GM12878 (cell line): Measurements from ENCODE around the gene FSHB. TPM values are rescaled to one million over a fixed set of nuclear protein-coding genes. Genes with fewer than 3 reads are reported as not detected.

Source experiments
- ATAC-seq: fragments of 200-7000 bp; cut with Tn5 transposase; 3 replicates; pipeline ENCODE4 v1.9.1; 2020; ENCODE audit warnings: mild to moderate bottlenecking, moderate library complexity
- BruUV-seq: library from RNA; stranded (reverse); fragments of 400-500 nt; replicated peaks from 2 replicates; lab custom pipeline; 2021; lab: Mats Ljungman, UMichigan
- CTCF ChIA-PET: fragments of 300-600 bp; sonication (Branson Sonifier 250); formaldehyde crosslinking; extraction: SDS; loops from one replicate; lab custom pipeline; 2021; ENCODE audit warnings: inconsistent platforms; lab: Yijun Ruan, JAX
- POLR2A ChIA-PET: fragments of 350-600 bp; formaldehyde crosslinking; extraction: SDS; loops from one replicate; lab custom pipeline; 2021; ENCODE audit warnings: inconsistent platforms; lab: Charles Lee
- RAD21 ChIA-PET: fragments of 300-600 bp; sonication (Branson Sonifier 250); formaldehyde crosslinking; loops from one replicate; lab custom pipeline; 2023; ENCODE audit warnings: antibody characterized with exemption; ENCODE audit not compliant: unreplicated experiment; lab: Charles Lee
- SMC1A ChIA-PET: fragments of 300-600 bp; sonication (Branson Sonifier 250); formaldehyde crosslinking; loops from one replicate; lab custom pipeline; 2023; ENCODE audit not compliant: unreplicated experiment, uncharacterized antibody; lab: Charles Lee
- DNase-seq: peaks from one replicate; pipeline ENCODE4 v3.0.0-alpha.2; 2011; ENCODE audit warnings: low read depth, low spot score
- FAIRE-seq: peaks from 3 replicates; lab custom pipeline; 2011; peaks lifted over from hg19 to GRCh38; lab: Jason Lieb, UNC
- H2AFZ ChIP-seq: 2 replicates; pipeline ENCODE4 v1.6.0; 2011; ENCODE audit warnings: low read depth, low read length, control low read depth; ENCODE audit not compliant: control insufficient read depth
- H3K27ac ChIP-seq: 2 replicates; pipeline ENCODE4 v1.5.1; 2011; ENCODE audit warnings: control low read depth; ENCODE audit not compliant: control insufficient read depth, insufficient read depth
- H3K27me3 ChIP-seq, 2 experiments: replicated peaks in 1 of 2; 2 replicates each; pipeline versions ENCODE4 v1.6.0 to v1.6.1; 2011; ENCODE audit warnings: low read length in 1 of 2; ENCODE audit not compliant: control insufficient read depth in 2 of 2, insufficient read depth in 2 of 2
- H3K36me3 ChIP-seq, 2 experiments: 2 replicates each; pipeline ENCODE4 v1.5.1; 2011; ENCODE audit warnings: low read length in 1 of 2; ENCODE audit not compliant: control insufficient read depth in 2 of 2, insufficient read depth in 2 of 2
- H3K4me1 ChIP-seq: 2 replicates; pipeline ENCODE4 v1.6.1; 2011; ENCODE audit warnings: mild to moderate bottlenecking, low read length, moderate library complexity, mixed read lengths; ENCODE audit not compliant: control insufficient read depth, insufficient read depth
- H3K4me2 ChIP-seq: 2 replicates; pipeline ENCODE4 v1.6.0; 2011; ENCODE audit warnings: control low read depth; ENCODE audit not compliant: control insufficient read depth, insufficient read depth
- H3K4me3 ChIP-seq: fragments of 200-600 bp; sonication (generic); 2 replicates; pipeline ENCODE4 v1.5.1; 2016
- H3K79me2 ChIP-seq: 2 replicates; pipeline ENCODE4 v1.6.0; 2011; ENCODE audit warnings: low read length; ENCODE audit not compliant: control insufficient read depth, insufficient read depth
- H3K9ac ChIP-seq: 2 replicates; pipeline ENCODE4 v1.8.0; 2011; ENCODE audit warnings: low read length, control low read depth, mixed read lengths; ENCODE audit not compliant: control insufficient read depth, insufficient read depth
- H3K9me3 ChIP-seq: replicated peaks from 3 replicates; pipeline ENCODE4 v1.5.1; 2011; ENCODE audit warnings: mild to moderate bottlenecking, low read length; ENCODE audit not compliant: control insufficient read depth, insufficient read depth
- H4K20me1 ChIP-seq: 2 replicates; pipeline ENCODE4 v1.6.0; 2011; ENCODE audit not compliant: control insufficient read depth, insufficient read depth
- CREB1 ChIP-seq: IDR thresholded peaks from 2 replicates; pipeline ENCODE4 v1.6.1; 2012; ENCODE audit warnings: low read depth, mild to moderate bottlenecking, inconsistent platforms
- E4F1 ChIP-seq: fragments of 450-650 bp; IDR thresholded peaks from 2 replicates; pipeline ENCODE4 v1.6.1; 2018; ENCODE audit warnings: borderline replicate concordance, mild to moderate bottlenecking; ENCODE audit not compliant: partially characterized antibody
- EP300 ChIP-seq, 2 experiments: fragments of 150-350 bp in 1 of 2; IDR thresholded peaks; 2 replicates each; pipeline ENCODE4 v1.6.1; 2011 to 2012; ENCODE audit warnings: low read depth in 2 of 2, low read length in 2 of 2, borderline replicate concordance in 1 of 2, improper control_type of control experiment in 1 of 2, inconsistent platforms in 1 of 2; ENCODE audit not compliant: control insufficient read depth in 1 of 2
- ESRRA ChIP-seq: IDR thresholded peaks from 2 replicates; pipeline ENCODE4 v1.6.1; 2012; ENCODE audit warnings: mild to moderate bottlenecking, low read length, improper control_type of control experiment
- HDAC2 ChIP-seq: fragments of 200-600 bp; sonication (generic); IDR thresholded peaks from 2 replicates; pipeline ENCODE4 v1.6.1; 2017
- NR2C2 ChIP-seq: IDR thresholded peaks from 2 replicates; pipeline ENCODE4 v1.6.1; 2011; ENCODE audit warnings: borderline replicate concordance, low read depth; ENCODE audit not compliant: control insufficient read depth, insufficient read length
- PKNOX1 ChIP-seq: fragments of 450-650 bp; IDR thresholded peaks from 2 replicates; pipeline ENCODE4 v1.6.1; 2016; ENCODE audit warnings: mild to moderate bottlenecking
- ZNF217 ChIP-seq: fragments of 450-650 bp; IDR thresholded peaks from 2 replicates; pipeline ENCODE4 v1.6.1; 2017; ENCODE audit warnings: antibody characterized with exemption, mild to moderate bottlenecking
- WGBS: methylation state at CpG from one replicate; pipeline ENCODE4 v1.1.6; 2016; ENCODE audit warnings: low lambda C conversion rate; ENCODE audit not compliant: insufficient replicate concordance, insufficient coverage; ENCODE audit errors: missing lambda C conversion rate; 5-methylcytosine and 5-hydroxymethylcytosine counted together
- in situ Hi-C: fragments of 300-500 bp; cut with MboI; formaldehyde crosslinking; loops from 9 replicates; pipeline ENCODE4 v1.14.3; 2018; ENCODE audit warnings: mixed read lengths
- intact Hi-C: fragments of 100-400 bp; cut with micrococcal nuclease; formaldehyde crosslinking; loops from one replicate; pipeline ENCODE4 v1.14.2; 2022; ENCODE audit not compliant: unreplicated experiment
- polyA plus RNA-seq, 11 experiments: library from polyadenylated mRNA; depleted of rRNA in 4 of 11; unstranded in 6 of 11; stranded (reverse) in 5 of 11; fragments of >200 nt; fragmentation: Nextera tagmentation in 4 of 11; fragmentation: Illumina TruSeq in 1 of 11; extraction: Ambion mirVana in 4 of 11; extraction: Trizol in 1 of 11; gene quantifications; 1 replicate in 1 of 11; 2 replicates in 10 of 11; pipeline versions ENCODE4 v1.2.1 to v1.2.3, GENCODE V29; 2011 to 2016; ENCODE audit warnings: inconsistent platforms in 2 of 11, missing spikeins in 2 of 11, low read depth in 1 of 11
- total RNA-seq, 4 experiments: library from RNA; depleted of rRNA in 3 of 4; stranded (reverse); fragments of >200 nt in 3 of 4; fragmentation: Illumina TruSeq in 1 of 4; extraction: Trizol in 1 of 4; gene quantifications; 2 replicates each; pipeline versions ENCODE4 v1.2.1 to v1.2.3, GENCODE V29; 2013 to 2021
- TF ChIP-seq, protein P1 (sequence below): fragments of 450-650 bp; IDR thresholded peaks from 2 replicates; pipeline ENCODE4 v1.6.1; 2017; ENCODE audit warnings: borderline replicate concordance

FSHB gene
- total and polyA plus RNA-seq, 10 of the 15 experiments (the other 5 are each of a cell fraction or from before 2014, with no cell fraction given): not detected

DNA sequence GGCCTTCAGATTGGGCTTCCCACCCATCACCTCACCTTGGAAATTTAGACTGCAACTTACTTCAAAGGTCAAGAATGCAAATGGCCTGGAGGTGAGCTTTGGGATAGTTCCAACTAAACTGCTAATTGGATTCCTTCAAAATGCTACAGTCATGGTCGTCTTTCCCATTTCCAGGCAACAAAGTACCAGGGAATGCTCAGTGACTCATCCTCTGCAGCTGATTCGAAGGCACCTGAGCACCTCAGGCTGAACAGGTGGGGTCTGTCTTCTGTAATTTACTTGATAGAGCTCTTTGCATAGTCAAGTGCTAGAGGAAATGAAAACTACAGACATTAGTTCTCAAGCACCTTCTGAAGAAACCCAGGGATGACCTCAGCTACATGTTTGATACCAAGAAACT lies 20.5 kb upstream of the FSHB start:
- no peak for ATAC-seq
- H4K20me1 ChIP-seq: no peaks in the 10 kb centered on the region
- H3K27me3 ChIP-seq: no peaks in the 10 kb centered on the region
- no peak overlapping the region for H3K4me3 ChIP-seq
- peaks cover 10% of the 10 kb centered on the region; the same call in 1 of the 2 replicates for H3K4me1 ChIP-seq
- ChIA-PET POLR2A (no interaction called here), RAD21 (no interaction called here), SMC1A (no interaction called here), CTCF (interaction anchor here (0.9 to 1.2 kb wide), 2 partner anchors 14 to 17 kb away, joined by 4 to 8 read pairs; no protein-coding TSS in a partner anchor)
- no peak overlapping the region for H3K27ac ChIP-seq
- FAIRE-seq: no peak
- TF ChIP-seq E4F1 (no peak), ESRRA (no peak), CREB1 (no peak), HDAC2 (no peak)
- WGBS: 2% methylated on average over 2 of the region's 2 CpGs
- no peak overlapping the region for H3K9ac ChIP-seq
- in situ Hi-C loops (no loop called here), intact Hi-C loops (no loop called here)
- no peaks in the 10 kb centered on the region for H3K36me3 ChIP-seq
- no TSS peak for BruUV-seq
- no peaks in the 10 kb centered on the region for H3K9me3 ChIP-seq
- H3K4me2 ChIP-seq: no peak overlapping the region
- no peak overlapping the region for H2AFZ ChIP-seq
- H3K79me2 ChIP-seq: no peaks in the 10 kb centered on the region
- no peak for DNase-seq

DNA sequence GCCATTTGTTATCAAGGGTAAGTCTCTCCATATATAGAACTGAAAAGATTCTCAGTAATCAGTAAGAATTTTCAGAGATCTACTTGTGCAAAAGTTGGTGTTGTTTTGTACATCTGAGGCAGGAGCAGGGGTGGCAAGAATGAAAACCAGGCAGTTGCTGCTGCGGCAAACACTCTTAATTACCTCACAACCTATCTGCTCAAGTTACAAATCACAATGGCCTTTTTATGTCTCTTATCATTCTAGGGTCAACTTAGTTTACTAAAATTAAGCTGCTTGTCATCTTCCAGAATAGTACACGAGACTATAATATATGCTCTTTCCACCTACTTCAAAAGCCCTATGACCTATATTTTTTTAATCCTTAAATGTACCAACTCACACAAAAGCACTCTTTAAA lies 14.3 kb upstream of the FSHB start:
- ChIA-PET SMC1A (no interaction called here), CTCF (interaction anchor here (0.7 kb wide), 1 partner anchor 21 kb away, joined by 3 read pairs; no protein-coding TSS in a partner anchor), POLR2A (no interaction called here), RAD21 (no interaction called here)
- in situ Hi-C loops (no loop called here), intact Hi-C loops (no loop called here)
- Histone ChIP-seq H3K9ac (no peak overlapping the region), H3K36me3 (no peaks in the 10 kb centered on the region), H3K9me3 (no peaks in the 10 kb centered on the region), H3K79me2 (no peaks in the 10 kb centered on the region), H2AFZ (no peak overlapping the region), H3K4me3 (no peak overlapping the region), H3K4me2 (no peak overlapping the region), H3K27ac (no peak overlapping the region), H4K20me1 (no peaks in the 10 kb centered on the region), H3K4me1 (no peaks in the 10 kb centered on the region), H3K27me3 (no peaks in the 10 kb centered on the region; a peak in 1 of 4 replicates)
- ATAC-seq: no peak
- no TSS peak for BruUV-seq
- DNase-seq: no peak
- no peak for FAIRE-seq
- 50% methylated on average over 2 of the region's 2 CpGs for WGBS
- no peak for TF ChIP-seq NR2C2
- TF ChIP-seq PKNOX1: no peak
- TF ChIP-seq, protein P1, sequence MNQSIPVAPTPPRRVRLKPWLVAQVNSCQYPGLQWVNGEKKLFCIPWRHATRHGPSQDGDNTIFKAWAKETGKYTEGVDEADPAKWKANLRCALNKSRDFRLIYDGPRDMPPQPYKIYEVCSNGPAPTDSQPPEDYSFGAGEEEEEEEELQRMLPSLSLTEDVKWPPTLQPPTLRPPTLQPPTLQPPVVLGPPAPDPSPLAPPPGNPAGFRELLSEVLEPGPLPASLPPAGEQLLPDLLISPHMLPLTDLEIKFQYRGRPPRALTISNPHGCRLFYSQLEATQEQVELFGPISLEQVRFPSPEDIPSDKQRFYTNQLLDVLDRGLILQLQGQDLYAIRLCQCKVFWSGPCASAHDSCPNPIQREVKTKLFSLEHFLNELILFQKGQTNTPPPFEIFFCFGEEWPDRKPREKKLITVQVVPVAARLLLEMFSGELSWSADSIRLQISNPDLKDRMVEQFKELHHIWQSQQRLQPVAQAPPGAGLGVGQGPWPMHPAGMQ: no peak
- no peak for TF ChIP-seq ZNF217
- TF ChIP-seq EP300 (IDR thresholded peaks at IDR 0.05; ENCODE audit: borderline replicate concordance in 1 of 2, control insufficient read depth in 1 of 2, low read depth in 2 of 2, low read length in 2 of 2): no peak
